ENCODE measurements around the gene CCDC40. TPM values are rescaled to one million over a fixed set of nuclear protein-coding genes. Genes with fewer than 3 reads are reported as not detected.

Gene CCDC40
- total and polyA plus RNA-seq, 10 of the 15 experiments (the other 5 are each of a cell fraction or from before 2014, with no cell fraction given), result 0.06 to 0.10 TPM; not detected in 8

GRCh38 chr17:80146121-80147034, 109.9 kb downstream of the CCDC40 start (continued):
- TF ChIP-seq BCL3 (IDR thresholded peaks at IDR 0.05; ENCODE audit: borderline replicate concordance, insufficient read depth, low read depth, low read length, poor library complexity, severe bottlenecking), result no peak
- TF ChIP-seq ZNF622 (IDR thresholded peaks at IDR 0.05), result no peak
- TF ChIP-seq IRF3 (IDR thresholded peaks at IDR 0.05), result no peak
- TF ChIP-seq POLR2AphosphoS5 (IDR thresholded peaks at IDR 0.05; ENCODE audit: low read length), result no peak
- TF ChIP-seq CBX5 (IDR thresholded peaks at IDR 0.05; ENCODE audit: low read depth), result no peak
- peak; percentile 55 for TF ChIP-seq NKRF (conservative IDR thresholded peaks at IDR 0.05)
- no peak for TF ChIP-seq NFYB (IDR thresholded peaks at IDR 0.05; ENCODE audit: insufficient read depth, low read depth, low read length)
- no peak for TF ChIP-seq SPI1 (IDR thresholded peaks at IDR 0.05; ENCODE audit: borderline replicate concordance, insufficient read depth, low read depth, low read length)
- TF ChIP-seq ZSCAN29 (IDR thresholded peaks at IDR 0.05), result 0 out of 2 replicates have a peak, but pooled peaks have one; percentile 12
- no peak for TF ChIP-seq TCF7 (IDR thresholded peaks at IDR 0.05; ENCODE audit: borderline replicate concordance)
- TF ChIP-seq EZH2 (IDR thresholded peaks at IDR 0.05; ENCODE audit: borderline replicate concordance, control insufficient read depth, low read depth, low read length), result no peak
- no peak for TF ChIP-seq KAT2A (conservative IDR thresholded peaks at IDR 0.05; ENCODE audit: control insufficient read depth, low read depth, low read length)
- TF ChIP-seq ZBED1 (IDR thresholded peaks at IDR 0.05; ENCODE audit: borderline replicate concordance), result no peak
- TF ChIP-seq CHD4 (IDR thresholded peaks at IDR 0.05), result no peak
- no peak for TF ChIP-seq IRF4 (IDR thresholded peaks at IDR 0.05; ENCODE audit: low read depth, low read length)
- no peak for TF ChIP-seq POU2F2 (IDR thresholded peaks at IDR 0.05; ENCODE audit: borderline replicate concordance, low read depth, low read length)
- no peak for TF ChIP-seq BCLAF1 (IDR thresholded peaks at IDR 0.05)
